ENCODE measurements around the gene KIF1B. TPM values are rescaled to one million over a fixed set of nuclear protein-coding genes. Genes with fewer than 3 reads are reported as not detected.
A peak's percentile ranks its signal among the peaks of the same experiment; 100 is the strongest.

KIF1B gene
- total and polyA plus RNA-seq, 7 donors: 31.8 to 391 (median 326) TPM

DNA sequence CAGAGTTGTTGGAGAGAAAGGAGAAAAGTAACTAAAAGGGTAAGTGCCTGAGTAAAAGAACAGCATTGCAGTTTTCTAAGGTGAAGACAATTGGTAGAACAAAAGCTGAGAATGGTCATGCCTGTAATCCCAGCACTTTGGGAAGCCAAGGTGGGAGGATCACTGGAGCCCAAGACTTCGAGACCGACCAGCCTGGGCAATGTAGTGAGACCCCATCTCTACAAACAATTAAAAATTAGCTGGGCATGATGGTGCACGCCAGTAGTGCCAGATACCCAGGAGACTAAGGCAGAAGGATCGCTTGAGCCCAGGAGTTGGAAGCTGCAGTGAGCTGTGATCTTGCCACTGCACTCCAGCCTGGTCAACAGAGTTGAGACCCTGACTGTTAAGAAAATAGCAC lies 173.3 kb downstream of the KIF1B start:
- H3K36me3 ChIP-seq (ENCODE audit: insufficient read depth in 1 of 2, low read depth in 1 of 2): peaks cover 0 to 35% of the 10 kb centered on the region in 2 donors
- no peak overlapping the region for H3K27ac ChIP-seq
- no peaks in the 10 kb centered on the region for H3K27me3 ChIP-seq (ENCODE audit: insufficient read depth in 3 of 3, low read length in 2 of 3)
- H3K9me3 ChIP-seq: no peaks in the 10 kb centered on the region
- WGBS, 3 donors: 85 to 98% (median 86%) methylated on average over 4 of the region's 4 CpGs
- H3K4me3 ChIP-seq: no peak overlapping the region
- intact Hi-C loops (cut with DNase I): no loop called here
- TF ChIP-seq, protein P1, sequence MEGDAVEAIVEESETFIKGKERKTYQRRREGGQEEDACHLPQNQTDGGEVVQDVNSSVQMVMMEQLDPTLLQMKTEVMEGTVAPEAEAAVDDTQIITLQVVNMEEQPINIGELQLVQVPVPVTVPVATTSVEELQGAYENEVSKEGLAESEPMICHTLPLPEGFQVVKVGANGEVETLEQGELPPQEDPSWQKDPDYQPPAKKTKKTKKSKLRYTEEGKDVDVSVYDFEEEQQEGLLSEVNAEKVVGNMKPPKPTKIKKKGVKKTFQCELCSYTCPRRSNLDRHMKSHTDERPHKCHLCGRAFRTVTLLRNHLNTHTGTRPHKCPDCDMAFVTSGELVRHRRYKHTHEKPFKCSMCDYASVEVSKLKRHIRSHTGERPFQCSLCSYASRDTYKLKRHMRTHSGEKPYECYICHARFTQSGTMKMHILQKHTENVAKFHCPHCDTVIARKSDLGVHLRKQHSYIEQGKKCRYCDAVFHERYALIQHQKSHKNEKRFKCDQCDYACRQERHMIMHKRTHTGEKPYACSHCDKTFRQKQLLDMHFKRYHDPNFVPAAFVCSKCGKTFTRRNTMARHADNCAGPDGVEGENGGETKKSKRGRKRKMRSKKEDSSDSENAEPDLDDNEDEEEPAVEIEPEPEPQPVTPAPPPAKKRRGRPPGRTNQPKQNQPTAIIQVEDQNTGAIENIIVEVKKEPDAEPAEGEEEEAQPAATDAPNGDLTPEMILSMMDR (IDR thresholded peaks at IDR 0.05): no peak
- H3K4me1 ChIP-seq: peaks cover 8% of the 10 kb centered on the region
- DNase-seq (no peak), ATAC-seq (no peak)

- H3K36me3 ChIP-seq (ENCODE audit: insufficient read depth in 1 of 2, low read depth in 1 of 2): peaks cover 0 to 29% of the 10 kb centered on the region in 2 donors
- no peaks in the 10 kb centered on the region for H3K27me3 ChIP-seq (ENCODE audit: insufficient read depth in 3 of 3, low read length in 2 of 3)
- DNase-seq (no peak), ATAC-seq (no peak)
- 93 to 96% (median 94%) methylated on average over 8 of the region's 8 CpGs for WGBS, 3 donors
- TF ChIP-seq, protein P1 (IDR thresholded peaks at IDR 0.05): no peak
- intact Hi-C loops (cut with DNase I): no loop called here
- no peaks in the 10 kb centered on the region for H3K9me3 ChIP-seq
- H3K27ac ChIP-seq: no peak overlapping the region
- H3K4me3 ChIP-seq: no peak overlapping the region
- peaks cover 8% of the 10 kb centered on the region for H3K4me1 ChIP-seq
Measured at GRCh38 chr1:10384219-10384618, 173.8 kb downstream of the KIF1B start.

GRCh38 chr1:10386761-10387676 lies 176.6 kb downstream of the KIF1B start:
- peak overlapping the region; percentile 45 for H3K4me3 ChIP-seq
- H3K27me3 ChIP-seq (ENCODE audit: insufficient read depth in 3 of 3, low read length in 2 of 3): no peaks in the 10 kb centered on the region
- ATAC-seq: peak in 1 of 4 donors; percentile 11
- H3K9me3 ChIP-seq: no peaks in the 10 kb centered on the region
- intact Hi-C loops (cut with DNase I): no loop called here
- WGBS, 3 donors: 77 to 84% (median 80%) methylated on average over 11 to 12 of the region's 12 CpGs
- H3K36me3 ChIP-seq (ENCODE audit: insufficient read depth in 1 of 2, low read depth in 1 of 2): peaks cover 0 to 5% of the 10 kb centered on the region in 2 donors
- peaks cover 8% of the 10 kb centered on the region for H3K4me1 ChIP-seq
- TF ChIP-seq, protein P1 (IDR thresholded peaks at IDR 0.05): no peak
- peak overlapping the region; percentile 58 for H3K27ac ChIP-seq
- DNase-seq: no peak

GRCh38 chr1:10387677-10388386 lies 177.5 kb downstream of the KIF1B start:
- Histone ChIP-seq H3K36me3 (ENCODE audit: insufficient read depth in 1 of 2, low read depth in 1 of 2) (peaks cover 0 to 5% of the 10 kb centered on the region in 2 donors), H3K27ac (peak overlapping the region; percentile 58), H3K4me1 (peaks cover 8% of the 10 kb centered on the region), H3K27me3 (ENCODE audit: insufficient read depth in 3 of 3, low read length in 2 of 3) (no peaks in the 10 kb centered on the region), H3K9me3 (no peaks in the 10 kb centered on the region), H3K4me3 (peak overlapping the region; percentile 45)
- intact Hi-C loops (cut with DNase I): no loop called here
- peak in 2 of 4 donors; percentile 66 to 73 for ATAC-seq
- DNase-seq: peak; percentile 30 to 58
- 37 to 47% (median 44%) methylated on average over 3 of the region's 3 CpGs for WGBS, 3 donors
- TF ChIP-seq, protein P1 (IDR thresholded peaks at IDR 0.05): no peak
